GM19035 (cell line): ENCODE results near the gene LAMC1.

Experiments
- ATAC-seq: cut with Tn5 transposase; IDR thresholded peaks from one replicate; pipeline ENCODE4 v1.9.1; 2021; ENCODE audit not compliant: unreplicated experiment

LAMC1 gene

DNA sequence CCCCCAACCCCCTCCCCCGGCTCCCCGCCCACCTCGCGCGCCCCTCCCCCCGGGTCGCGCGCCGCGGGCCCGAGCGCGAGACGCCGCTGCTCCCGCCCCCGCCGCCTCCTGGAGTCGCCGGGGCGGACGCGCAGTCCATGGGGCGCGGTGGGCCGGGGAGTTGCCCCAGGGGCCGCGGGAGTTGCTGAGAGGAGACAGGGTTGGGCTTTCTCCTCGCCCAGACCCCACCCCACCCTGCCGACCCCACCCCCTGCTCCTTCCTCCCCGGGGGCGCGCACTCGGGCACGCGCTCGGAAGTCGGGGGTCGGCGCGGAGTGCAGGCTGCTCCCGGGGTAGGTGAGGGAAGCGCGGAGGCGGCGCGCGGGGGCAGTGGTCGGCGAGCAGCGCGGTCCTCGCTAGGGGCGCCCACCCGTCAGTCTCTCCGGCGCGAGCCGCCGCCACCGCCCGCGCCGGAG is at the start of gene LAMC1:
TSS of gene LAMC1 (plus strand) at position 275 of the 455 bp plus-strand sequence. CDS start 297 bp downstream, outside the sequence.
- ATAC-seq: peak; percentile 35

- no peak for ATAC-seq
Measured at GRCh38 chr1:182974506-182975191, 48.6 kb upstream of the LAMC1 start.

- ATAC-seq: no peak
Measured at GRCh38 chr1:182977480-182977879, 45.7 kb upstream of the LAMC1 start.

DNA sequence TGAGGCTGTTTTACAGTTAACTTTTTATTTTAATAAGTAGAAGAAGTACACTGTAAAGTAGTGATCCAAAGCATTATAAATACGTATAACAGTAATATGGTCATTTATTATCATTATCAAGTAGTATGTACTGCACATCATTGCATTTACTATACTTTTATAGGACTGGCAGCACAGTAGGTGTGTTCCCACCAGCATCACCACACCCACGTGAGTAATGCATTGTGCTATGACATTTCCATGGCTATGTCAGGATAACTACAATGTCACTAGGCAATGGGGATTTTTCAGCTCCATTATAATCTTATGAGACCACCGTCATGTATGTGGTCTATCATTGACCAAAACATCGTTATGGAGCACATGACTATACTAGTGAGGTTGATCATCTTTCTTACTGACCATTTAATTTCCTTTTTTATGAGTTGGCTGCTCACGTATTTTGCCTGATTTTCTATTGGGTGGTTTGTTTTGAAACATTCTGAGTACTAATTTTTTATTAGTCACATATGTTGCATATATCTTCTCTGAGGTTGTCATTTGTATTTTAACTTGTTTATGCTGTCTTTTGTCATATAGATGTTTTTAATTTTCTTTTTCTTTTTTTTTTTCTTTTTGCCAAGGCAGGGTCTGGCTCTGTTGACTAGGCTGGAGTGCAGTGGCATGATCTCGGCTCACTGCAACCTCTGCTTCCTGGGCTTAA is 44.9 kb upstream of the LAMC1 start:
- no peak for ATAC-seq

- ATAC-seq: no peak
Measured at GRCh38 chr1:182984138-182984537, 39.1 kb upstream of the LAMC1 start.

- no peak for ATAC-seq
Measured at GRCh38 chr1:182984621-182985020, 38.6 kb upstream of the LAMC1 start.

GRCh38 chr1:182985876-182986275 is 37.3 kb upstream of the LAMC1 start:
- ATAC-seq: no peak

GRCh38 chr1:182990413-182991144 is 32.6 kb upstream of the LAMC1 start:
- ATAC-seq: no peak

GRCh38 chr1:182993746-182994145 is 29.5 kb upstream of the LAMC1 start:
- no peak for ATAC-seq

GRCh38 chr1:182995894-182996293 is 27.3 kb upstream of the LAMC1 start:
- ATAC-seq: no peak

DNA sequence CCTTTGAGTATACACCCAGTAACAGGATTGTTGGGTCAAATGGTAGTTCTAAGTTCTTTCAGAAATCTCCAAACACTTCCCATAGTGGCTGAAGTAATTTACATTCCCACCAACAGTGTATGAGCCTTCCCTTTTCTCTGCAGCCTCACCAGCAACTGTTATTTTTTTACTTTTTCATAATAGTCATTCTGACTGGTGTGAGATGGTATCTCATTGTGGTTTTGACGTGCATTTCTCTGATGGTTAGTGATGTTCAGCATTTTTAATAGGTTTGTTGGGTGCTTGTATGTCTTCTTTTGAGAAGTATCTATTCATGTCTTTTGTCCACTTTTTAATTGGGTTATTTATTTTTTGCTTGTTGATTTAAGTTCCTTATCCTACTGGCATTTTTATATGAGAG is 26.4 kb upstream of the LAMC1 start:
- no peak for ATAC-seq

DNA sequence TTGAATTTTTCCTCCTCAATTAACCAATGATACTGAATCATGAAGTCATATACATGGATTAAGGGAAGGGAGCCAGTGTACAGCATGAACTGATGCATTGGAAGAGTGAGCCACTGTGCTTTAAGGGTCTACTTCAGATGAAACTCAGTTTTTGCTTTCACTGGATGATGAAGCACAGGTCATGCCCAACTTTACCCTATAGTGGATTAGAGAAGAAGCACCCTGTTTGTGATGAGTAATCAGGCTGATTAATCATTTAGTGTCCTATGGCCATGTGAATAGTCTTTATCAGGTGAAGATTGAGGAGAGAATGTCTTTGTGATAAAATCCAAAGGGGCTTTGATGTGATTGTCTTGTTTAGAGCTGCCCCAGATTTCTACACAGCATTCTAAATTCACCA is 24.7 kb upstream of the LAMC1 start:
- ATAC-seq: no peak

GRCh38 chr1:183000167-183000962 is 22.9 kb upstream of the LAMC1 start:
- ATAC-seq: no peak

DNA sequence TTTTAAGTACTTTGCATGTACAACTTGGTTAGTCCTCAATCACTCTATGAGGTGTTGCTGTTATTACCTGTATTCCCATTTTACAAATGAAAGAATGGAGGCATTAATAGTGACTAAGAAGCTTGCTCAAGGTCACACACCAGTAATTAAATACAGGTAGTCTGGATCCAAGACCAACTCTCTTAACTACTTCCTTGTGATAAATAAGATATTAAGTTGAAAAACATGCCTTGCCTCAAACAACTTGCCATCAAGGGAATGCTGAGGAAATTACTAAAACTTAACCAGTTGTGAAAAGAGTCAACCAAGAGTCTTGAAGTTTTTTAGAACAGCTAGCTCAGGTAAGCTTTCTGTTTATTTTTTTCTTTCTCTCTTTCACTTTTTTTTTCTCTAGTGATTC is 21.0 kb upstream of the LAMC1 start:
- ATAC-seq: no peak

- ATAC-seq: no peak
Measured at GRCh38 chr1:183002797-183003196, 20.4 kb upstream of the LAMC1 start.

GRCh38 chr1:183003203-183003602 is 20.0 kb upstream of the LAMC1 start:
- no peak for ATAC-seq

DNA sequence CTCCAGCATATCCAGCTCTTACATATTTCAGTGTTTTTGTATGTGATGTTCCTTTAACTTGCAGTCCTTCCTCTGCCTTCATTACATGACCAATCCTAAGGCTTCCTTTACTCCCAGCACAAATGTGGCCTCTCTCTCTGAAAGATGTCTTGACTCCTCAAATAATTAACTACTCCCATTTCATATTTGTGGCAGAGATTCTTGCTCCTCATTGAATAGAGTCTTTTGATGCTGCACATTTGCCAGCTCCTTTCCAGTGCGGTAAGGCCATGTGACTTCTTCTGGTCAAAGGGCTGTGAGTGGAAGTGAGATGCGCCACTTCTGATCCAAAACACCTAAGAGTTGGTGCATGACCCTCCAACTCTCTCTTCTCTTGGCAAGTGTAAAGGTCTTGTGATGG is 19.1 kb upstream of the LAMC1 start:
- ATAC-seq: no peak

- ATAC-seq: no peak
Measured at GRCh38 chr1:183011859-183012258, 11.4 kb upstream of the LAMC1 start.

- no peak for ATAC-seq
Measured at GRCh38 chr1:183012301-183012994, 10.8 kb upstream of the LAMC1 start.

DNA sequence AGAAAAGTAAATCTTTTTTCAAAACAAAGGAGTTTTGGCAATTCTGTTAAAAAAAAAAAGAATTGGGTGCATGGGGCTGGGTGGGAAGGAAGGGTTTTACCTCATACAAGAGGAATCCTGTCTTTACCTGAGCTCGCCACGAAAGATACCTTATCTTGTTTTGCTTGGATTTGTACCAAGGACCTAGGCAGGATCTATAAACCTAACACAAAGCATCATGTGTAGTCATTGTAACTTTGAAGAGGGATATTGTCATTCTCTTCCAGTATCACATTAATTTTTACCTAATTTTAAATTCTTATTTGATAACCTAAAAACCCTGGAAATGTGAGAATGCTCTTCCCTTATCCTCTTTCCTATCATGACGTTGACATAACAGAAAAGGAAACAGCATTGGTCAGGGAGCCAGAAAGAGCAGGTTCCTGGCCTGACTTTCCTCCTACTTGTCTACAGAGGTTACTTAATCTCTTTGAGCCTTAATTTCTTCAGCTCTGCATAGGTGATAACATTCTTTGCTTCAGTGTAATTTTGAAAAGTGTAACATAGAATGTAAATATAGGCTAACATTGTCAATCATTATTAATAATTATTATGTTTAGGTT is 4.0 kb upstream of the LAMC1 start:
- ATAC-seq: no peak
